ENCODE data around the gene MARCHF10.

DNA sequence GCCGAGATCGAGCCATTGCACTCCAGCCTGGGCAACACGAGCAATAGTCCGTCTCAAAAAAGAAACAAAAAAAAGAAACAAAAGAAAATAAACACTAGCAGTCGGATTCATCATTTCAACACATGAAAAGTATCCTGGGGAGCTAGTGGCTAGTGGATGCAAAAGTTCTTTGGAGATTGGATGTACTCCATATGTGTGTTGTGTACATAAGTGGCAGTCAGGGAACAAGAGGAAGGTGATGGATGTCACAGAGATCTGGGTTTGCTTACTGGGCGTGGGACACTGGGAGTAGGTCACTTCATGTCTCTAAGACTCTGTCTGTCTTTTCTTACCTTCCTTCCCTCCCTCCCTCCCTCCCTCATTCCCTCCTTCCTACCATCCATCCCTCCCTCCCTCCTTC is 145.3 kb downstream of the MARCHF10 start:
- TF ChIP-seq, protein P1, sequence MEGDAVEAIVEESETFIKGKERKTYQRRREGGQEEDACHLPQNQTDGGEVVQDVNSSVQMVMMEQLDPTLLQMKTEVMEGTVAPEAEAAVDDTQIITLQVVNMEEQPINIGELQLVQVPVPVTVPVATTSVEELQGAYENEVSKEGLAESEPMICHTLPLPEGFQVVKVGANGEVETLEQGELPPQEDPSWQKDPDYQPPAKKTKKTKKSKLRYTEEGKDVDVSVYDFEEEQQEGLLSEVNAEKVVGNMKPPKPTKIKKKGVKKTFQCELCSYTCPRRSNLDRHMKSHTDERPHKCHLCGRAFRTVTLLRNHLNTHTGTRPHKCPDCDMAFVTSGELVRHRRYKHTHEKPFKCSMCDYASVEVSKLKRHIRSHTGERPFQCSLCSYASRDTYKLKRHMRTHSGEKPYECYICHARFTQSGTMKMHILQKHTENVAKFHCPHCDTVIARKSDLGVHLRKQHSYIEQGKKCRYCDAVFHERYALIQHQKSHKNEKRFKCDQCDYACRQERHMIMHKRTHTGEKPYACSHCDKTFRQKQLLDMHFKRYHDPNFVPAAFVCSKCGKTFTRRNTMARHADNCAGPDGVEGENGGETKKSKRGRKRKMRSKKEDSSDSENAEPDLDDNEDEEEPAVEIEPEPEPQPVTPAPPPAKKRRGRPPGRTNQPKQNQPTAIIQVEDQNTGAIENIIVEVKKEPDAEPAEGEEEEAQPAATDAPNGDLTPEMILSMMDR (conservative IDR thresholded peaks at IDR 0.05; ENCODE audit: low read depth, low read length): no peak
- TF ChIP-seq POLR2A (IDR thresholded peaks at IDR 0.05; ENCODE audit: low read depth, low read length) (no peak), MAFK (IDR thresholded peaks at IDR 0.05; ENCODE audit: low read depth, low read length) (no peak), CHD1 (IDR thresholded peaks at IDR 0.05; ENCODE audit: low read depth, low read length) (no peak), USF2 (IDR thresholded peaks at IDR 0.05; ENCODE audit: low read depth, low read length) (no peak), SMC3 (IDR thresholded peaks at IDR 0.05; ENCODE audit: low read depth, low read length) (no peak), RCOR1 (IDR thresholded peaks at IDR 0.05; ENCODE audit: insufficient replicate concordance, low read length) (no peak), ELK1 (IDR thresholded peaks at IDR 0.05; ENCODE audit: borderline replicate concordance, low read depth, low read length) (no peak), MAZ (IDR thresholded peaks at IDR 0.05; ENCODE audit: borderline replicate concordance, low read depth, low read length) (no peak)

All from IMR-90 (cell line).